VCaP (cell line): ENCODE results near the gene CHRNA3.
"Not testable (repeated sequence)": the region's sequence is repeated elsewhere in the genome, so short reads cannot be mapped to it uniquely, and the experiment has no call there.

Source experiments
- H3K27ac ChIP-seq: fragments of 450-650 bp; 2 replicates; pipeline ENCODE4 v1.5.1; 2017
- TF ChIP-seq, protein P1 (sequence below): fragments of 450-650 bp; conservative IDR thresholded peaks from 2 replicates; pipeline ENCODE4 v1.5.1; 2017; ENCODE audit warnings: mild to moderate bottlenecking, moderate library complexity

CHRNA3 gene

GRCh38 chr15:78567531-78567930, 53.3 kb downstream of the CHRNA3 start:
- TF ChIP-seq, protein P1, sequence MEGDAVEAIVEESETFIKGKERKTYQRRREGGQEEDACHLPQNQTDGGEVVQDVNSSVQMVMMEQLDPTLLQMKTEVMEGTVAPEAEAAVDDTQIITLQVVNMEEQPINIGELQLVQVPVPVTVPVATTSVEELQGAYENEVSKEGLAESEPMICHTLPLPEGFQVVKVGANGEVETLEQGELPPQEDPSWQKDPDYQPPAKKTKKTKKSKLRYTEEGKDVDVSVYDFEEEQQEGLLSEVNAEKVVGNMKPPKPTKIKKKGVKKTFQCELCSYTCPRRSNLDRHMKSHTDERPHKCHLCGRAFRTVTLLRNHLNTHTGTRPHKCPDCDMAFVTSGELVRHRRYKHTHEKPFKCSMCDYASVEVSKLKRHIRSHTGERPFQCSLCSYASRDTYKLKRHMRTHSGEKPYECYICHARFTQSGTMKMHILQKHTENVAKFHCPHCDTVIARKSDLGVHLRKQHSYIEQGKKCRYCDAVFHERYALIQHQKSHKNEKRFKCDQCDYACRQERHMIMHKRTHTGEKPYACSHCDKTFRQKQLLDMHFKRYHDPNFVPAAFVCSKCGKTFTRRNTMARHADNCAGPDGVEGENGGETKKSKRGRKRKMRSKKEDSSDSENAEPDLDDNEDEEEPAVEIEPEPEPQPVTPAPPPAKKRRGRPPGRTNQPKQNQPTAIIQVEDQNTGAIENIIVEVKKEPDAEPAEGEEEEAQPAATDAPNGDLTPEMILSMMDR, result no peak
- H3K27ac ChIP-seq, result peak overlapping the region; percentile 80; the same call in 1 of the 2 replicates

DNA sequence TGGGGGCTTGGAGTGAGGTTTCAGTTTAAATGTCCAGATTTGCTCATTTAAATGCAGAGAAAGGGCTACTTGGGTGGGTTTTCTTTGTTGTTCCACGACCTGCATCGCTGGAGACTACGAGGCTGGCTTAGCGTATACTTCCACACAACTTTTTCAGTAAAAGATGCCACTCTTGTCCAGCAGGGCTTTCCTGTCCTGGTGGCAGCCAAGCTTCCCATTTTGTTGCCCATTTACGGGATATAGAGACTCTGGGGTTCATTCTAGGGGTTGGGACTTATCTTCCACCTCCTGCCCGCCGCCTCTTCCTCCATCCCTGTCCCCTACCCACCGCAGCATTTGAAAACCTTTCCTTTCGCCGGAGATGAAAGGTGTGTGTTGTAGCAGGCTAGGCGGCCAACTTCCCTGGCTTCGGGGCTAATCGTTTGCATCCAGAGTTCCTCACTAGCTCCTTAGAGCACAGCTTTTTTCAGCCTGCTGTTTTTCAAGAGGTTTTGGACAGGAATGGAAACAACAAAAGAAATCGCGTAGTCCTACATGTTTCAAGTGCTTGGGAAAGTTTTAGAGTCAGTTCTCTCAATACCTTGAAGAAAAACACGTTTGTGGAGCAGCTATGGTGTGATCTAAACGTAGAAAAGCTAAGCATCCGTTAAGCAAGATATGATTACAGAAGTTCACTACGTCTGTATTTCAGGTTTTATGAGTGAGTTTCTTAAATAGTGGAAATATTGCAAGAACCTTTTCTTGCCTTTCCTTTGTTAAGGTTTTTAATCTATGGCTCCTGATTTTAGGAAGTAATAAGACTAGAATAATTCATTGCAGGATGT, 54.6 kb downstream of the CHRNA3 start:
- TF ChIP-seq, protein P1, result peak; percentile 64
- H3K27ac ChIP-seq, result peak overlapping the region; percentile 80

GRCh38 chr15:78565097-78565950, 55.5 kb downstream of the CHRNA3 start, which contains the start of gene CHRNA5:
Gene CHRNA5 (plus strand): TSS chr15:78565520. CDS start chr15:78565720, 200 bp downstream.
- TF ChIP-seq, protein P1, result no peak

DNA sequence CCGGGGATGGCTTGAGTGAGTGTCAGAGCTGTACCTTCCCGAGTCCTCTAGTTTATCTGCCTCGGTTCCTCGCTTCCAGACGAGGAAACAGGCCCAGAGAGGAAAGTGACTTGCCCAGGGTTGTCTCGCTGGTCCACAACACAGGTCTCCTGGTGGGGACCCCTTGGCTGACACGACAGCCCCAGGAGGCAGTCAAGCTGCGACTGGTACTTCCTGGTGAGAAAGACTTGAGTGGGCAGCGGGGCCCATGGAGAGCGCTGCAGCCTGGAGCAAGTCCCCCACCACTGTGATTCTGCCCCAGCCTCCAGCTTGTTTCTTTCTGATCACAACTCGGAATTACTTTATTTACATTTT, 56.1 kb downstream of the CHRNA3 start:
- peak overlapping the region; percentile 80 for H3K27ac ChIP-seq
- TF ChIP-seq, protein P1, result no peak

More at GRCh38 chr15:78565097-78565950, 55.5 kb downstream of the CHRNA3 start, which contains the start of gene CHRNA5:
- H3K27ac ChIP-seq, result peak within 1 kb of the TSS; percentile 80

GRCh38 chr15:78563092-78563491, 57.7 kb downstream of the CHRNA3 start:
- H3K27ac ChIP-seq, result no peak overlapping the region
- TF ChIP-seq, protein P1, result no peak

DNA sequence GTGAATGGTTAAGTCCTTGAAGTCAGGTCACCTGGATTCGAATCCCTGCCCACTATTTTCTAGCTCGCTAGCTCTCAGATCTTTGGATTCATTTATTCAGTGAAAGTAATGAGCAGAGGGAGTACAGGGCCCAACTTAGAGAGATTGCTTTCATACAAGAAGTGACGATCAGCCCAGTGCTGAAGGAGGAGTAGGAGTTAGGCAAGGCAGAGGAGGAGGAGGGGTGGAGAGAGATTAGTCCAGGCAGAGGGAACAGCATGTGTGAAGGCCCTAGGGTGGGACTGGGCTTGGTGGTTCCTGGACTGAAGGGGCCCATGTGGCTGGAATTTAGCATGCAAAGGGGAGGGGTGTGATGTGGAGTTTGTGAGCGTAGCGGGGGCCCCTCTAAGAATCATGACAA, 59.3 kb downstream of the CHRNA3 start:
- TF ChIP-seq, protein P1, result no peak
- no peak overlapping the region for H3K27ac ChIP-seq

- H3K27ac ChIP-seq, result not testable (repeated sequence)
Observed at GRCh38 chr15:78560201-78560600, 60.6 kb downstream of the CHRNA3 start.
